Activated naive CD4-positive, alpha-beta T cell (primary cell): Measurements from ENCODE around the gene KIF3B.
"Not testable (repeated sequence)": the region's sequence is repeated elsewhere in the genome, so short reads cannot be mapped to it uniquely, and the experiment has no call there.

Source experiments
- DNase-seq, 4 experiments: peaks; one replicate each; lab custom pipeline; 2025; lab: John Stamatoyannopoulos, UW

Gene KIF3B

DNA sequence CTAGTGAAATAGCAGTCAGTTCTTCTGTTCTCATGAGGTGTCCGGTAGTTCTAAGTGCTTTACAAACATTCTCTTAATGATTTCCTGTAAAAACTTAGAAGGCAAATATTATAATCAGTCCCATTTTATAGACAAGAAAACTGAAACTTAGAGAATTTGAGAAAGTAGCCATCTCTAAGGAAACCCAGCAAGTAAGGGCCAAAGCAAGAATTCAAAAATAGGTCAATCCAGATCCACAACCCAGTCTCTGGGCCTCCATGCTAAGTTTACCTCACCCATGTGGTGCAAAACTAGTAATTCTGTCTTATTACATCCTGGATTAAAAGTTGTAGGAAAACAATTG, 53.1 kb downstream of the KIF3B start:
- no peak for DNase-seq

DNA sequence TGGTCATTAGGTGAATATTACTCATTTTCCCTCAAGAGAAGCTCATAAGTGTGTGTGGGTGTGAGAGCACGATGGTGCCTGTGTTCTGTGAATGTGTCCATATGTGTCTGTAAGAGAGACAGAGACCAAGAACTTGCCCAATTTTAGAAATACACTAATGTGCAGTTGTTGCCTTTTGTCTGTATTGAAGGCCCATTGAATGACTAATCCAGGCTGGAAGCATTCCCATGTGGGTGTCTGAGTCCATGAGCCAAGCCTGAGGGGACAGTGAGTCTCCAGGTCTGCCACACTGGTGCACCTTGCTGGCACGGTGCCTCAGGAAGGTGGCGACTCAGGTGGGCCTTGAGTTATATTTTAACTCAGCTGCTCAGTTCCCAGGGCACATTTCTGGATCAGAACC, 55.2 kb downstream of the KIF3B start:
- no peak for DNase-seq

DNA sequence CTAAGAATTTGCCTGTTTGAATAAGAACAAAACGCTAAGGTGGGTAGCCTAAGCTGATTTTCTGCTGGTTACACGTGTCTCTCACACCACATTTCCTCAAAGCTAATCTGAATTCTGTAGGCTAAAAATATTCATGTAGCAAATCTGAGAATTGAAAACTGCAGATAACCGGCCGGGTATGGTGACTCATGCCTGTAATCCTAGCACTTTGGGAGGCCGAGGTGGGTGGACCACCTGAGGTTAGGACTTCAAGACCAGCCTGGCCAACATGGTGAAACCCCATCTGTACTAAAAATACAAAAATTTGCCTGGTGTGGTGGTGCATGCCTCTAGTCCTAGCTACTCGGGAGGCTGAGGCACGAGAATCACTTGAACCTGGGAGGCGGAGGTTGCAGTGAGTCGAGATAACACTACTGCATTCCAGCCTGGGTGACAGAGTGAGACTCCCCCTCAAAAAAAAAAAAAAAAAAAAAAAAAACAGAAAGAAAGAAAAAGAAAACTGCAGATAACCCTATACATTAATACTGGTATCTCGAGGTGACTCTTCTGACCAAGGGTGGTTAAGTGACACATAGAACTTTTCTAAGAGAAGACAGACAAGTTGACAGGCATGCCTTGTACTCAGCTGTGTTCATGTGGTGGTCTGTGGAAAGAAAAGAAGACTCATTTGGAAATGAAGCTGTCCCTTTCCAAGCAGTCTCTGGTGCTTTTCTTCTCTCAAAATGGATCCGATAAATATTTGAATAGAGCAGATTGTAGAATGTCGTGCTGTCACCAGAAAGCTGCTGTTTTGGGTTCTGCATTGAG, 55.9 kb downstream of the KIF3B start:
- DNase-seq, result no peak

DNA sequence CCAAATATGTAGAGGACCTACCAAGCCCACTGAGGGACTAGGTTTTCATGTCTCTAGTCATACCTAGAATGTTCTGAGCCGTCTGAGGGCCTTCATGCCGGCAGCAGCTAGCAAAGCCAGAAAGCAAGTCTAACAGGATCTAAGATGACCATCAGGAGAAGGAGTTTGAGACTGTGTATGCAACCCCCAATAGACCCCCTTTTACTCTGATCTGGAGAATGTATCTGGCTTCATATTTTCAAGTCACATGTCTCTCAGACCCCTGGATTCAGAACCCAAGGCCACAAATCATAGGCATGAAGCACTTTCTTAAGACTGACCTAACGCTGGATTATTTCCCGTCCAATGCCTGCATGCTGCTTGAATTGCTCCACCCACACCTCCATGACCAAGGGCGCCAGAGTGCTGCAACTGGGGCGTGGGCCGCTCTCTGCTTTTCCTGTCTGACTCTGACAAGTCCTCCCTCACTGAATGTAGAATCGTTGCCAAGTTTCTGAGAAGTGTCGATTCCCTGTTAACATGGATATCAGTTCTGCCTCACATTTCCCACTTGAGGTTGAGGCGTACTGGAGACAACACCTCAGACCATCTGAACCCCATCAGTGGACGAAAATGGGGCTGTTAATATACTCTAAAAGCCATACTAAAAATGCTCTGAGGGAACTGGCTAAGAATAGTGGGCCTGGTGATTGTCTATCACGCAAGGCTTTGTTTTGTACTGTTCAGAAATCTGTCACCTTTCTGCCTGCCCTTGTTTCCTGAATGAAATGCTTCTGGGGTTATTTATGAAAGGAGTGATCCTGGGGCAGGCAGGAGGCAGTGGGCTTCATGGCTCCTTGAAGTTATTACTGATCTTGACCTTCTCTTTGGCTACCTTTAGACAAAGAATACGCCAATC, 56.8 kb downstream of the KIF3B start:
- no peak for DNase-seq

DNA sequence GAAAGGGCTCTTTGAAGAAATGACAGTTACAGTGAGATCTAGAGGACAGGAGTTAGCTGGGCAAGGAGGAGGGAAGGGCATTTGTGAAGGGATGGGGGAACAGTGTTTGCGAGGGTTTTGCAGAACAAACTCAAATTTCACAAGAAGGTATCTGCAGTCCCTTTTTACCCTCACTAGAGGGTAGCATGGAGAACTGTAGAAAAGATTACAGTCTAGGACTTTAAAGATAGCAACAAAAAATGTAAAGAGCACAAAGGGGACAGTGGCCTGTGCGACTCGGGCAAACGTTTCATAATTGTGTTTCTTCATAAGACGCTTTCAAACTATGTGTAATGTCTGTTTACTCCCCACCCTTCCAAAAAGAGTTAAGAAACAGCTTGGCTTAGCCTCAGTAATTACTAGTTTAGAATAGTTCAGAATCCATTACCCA, 59.5 kb downstream of the KIF3B start:
- no peak for DNase-seq

DNA sequence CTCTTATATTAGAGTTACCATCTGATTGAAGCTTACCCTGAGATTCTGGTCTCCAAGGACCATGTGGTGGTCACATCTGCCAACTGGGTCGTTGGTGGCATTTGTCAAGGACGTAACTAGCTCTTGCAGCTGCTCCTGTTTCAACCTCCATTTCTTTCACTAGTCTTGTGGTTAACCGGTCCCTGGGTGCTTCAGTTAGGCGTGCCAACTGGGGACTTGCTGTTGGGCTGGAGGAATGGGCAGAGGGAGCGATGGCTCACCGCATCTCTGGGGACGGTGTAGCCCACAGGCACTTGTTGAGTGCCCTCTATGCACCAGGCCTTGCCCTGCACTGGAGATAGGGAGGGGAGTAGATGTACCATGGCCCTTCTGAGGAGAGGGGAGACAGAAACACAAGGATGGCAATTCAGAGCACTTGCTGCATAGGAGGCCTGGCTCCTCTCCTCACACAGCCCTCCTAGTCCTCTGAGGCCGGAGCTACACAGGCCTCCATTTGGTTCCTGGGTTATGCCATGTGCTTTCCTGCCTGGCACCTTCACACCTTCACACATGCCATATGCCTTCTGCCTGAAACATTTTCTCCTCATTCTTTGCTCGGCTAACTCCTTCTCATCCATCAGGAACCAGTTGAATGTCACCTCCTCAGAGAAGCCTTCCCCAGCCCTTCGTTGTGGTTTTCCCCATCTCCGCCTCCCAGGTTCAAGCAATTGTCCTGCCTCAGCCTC, 60.6 kb downstream of the KIF3B start:
- no peak for DNase-seq

DNA sequence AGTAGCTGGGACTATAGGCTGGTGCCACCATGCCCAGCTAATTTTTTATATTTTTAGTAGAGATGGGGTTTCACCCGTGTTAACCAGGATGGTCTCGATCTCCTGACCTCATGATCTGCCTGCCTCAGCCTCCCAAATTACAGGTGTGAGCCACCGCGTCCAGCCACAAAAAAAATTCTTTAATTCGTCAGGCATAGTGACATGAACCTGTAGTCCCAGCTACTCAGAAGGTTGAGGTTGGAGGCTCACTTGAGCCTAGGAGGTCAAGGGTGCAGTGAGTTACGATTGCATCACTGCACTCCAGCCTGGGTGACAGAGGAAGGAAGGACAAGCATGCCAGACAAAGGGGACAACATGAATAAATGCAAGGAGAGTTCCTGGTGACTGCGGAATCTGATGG, 61.2 kb downstream of the KIF3B start:
- DNase-seq, result no peak

DNA sequence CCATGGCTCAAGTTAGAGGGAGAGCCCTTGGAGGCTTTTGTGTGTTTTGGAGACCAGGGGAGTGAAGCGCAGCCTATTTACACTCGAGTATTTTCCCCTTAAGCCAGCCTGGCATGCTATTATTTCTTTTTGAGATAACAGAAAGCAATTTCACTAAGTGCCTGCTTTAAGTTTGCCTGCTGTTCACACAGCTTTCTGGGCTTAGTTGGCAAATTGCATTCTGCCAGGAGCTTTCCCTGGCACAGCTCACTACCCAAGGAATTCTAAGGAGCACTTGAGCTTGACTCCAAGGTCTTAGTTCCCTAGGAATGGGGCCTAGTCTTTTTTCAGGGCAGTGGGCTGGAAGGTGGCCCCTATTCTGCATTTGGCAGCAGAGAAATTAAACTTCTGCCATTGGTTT, 61.7 kb downstream of the KIF3B start:
- DNase-seq, result no peak

DNA sequence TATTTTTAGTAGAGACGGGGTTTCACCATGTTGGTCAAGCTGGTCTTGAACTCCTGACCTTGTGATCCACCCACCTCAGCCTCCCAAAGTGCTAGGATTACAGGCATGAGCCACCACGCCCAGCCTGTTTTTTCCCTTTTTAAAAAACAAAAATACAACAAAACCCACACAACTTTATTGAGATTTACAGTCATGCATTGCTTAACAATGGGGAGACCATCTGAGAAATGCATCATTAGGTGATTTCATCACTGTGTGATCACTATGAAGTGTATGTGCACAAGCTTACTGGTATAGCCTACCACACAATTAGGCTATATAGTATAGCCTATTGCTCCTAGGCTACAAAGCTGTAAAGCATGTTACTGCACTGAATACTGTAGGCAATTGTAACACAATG, 63.6 kb downstream of the KIF3B start:
- not testable (repeated sequence) for DNase-seq

DNA sequence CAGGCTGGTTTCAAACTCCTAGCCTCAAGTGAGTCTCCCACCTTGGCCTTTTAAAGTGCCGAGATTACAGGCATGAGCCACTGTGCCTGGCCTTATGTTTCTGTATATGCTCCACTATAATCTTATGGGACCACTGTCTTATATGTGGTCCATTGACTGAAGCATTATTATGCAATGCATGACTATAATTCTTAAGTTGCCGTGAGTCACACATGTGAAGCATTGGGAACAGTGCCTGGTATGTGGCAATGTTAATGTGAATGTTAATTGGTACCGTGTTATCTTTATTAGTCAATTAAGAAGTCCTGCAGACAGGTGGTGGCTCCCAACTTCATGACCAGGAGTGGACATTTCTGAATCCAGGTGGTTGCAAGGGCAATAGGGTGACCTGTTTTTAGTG, 66.0 kb downstream of the KIF3B start:
- no peak for DNase-seq

DNA sequence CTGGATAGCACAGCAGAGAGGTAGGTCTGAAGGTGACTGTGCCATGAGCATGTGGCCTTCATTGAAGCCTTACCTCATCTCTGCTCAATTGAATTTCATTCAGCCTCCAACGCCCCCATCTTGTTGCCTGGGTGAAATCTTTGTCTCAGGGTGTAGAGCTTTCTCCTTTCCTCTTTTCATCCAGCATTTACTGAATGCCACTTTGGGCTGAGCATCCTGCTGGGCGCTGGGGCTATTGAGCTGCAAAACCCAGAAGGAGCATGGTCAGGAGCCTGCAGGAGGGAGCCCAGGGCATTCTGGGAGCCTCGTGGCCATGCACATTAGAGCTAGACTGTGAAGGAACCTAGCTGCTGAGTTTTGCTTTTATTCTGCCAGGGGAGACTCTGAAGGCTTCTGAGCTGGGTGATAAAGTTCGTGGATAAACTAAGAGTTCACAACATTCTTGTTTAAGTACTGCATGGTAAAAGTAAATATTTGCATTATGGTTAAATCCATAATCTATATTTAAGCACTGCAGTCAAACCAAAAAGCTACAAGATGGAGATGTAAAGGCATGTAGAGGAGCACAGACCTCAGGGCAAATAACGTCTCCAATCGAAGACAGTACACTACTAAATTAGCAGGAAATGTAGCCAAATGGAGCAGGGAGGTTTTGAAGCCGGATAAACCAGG, 67.5 kb downstream of the KIF3B start:
- no peak for DNase-seq

DNA sequence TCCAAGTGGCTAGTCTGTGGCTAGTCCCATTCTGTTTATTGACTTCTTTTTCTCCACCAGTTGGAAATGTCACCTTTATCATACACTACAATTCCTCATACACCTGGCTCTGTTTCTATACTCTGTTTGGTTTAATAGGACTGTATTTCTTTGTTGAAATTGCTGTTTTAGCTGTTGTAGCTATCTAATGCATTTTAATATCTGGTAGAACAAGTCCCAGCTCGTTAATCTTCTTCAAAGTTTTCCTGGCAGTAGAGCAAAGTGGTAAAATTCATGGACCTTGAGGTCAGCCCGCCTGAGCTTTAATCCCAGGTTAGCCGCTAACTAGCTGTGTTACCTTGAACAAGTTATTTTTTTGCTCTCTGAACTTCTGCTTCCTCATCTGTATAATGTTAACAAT, 70.8 kb downstream of the KIF3B start:
- no peak for DNase-seq

DNA sequence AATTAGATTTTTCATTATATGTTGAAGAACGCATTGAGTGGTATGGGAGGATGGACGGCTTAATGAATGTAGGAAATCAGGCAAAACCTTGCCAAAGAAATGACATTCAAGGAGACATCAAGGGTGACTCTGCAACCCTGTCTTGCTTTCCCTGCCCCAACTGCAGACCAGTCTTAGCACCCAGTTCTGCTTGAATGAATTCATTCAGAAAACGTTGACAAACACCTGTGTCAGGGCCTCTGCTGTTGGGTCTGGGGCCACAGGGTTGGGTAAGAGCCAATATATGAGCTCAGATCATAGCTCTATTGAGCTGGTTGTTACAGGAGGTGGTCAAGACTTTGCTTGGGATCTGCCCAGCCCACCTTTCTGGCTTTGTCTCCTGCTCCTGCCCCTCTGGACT, 73.0 kb downstream of the KIF3B start:
- no peak for DNase-seq

DNA sequence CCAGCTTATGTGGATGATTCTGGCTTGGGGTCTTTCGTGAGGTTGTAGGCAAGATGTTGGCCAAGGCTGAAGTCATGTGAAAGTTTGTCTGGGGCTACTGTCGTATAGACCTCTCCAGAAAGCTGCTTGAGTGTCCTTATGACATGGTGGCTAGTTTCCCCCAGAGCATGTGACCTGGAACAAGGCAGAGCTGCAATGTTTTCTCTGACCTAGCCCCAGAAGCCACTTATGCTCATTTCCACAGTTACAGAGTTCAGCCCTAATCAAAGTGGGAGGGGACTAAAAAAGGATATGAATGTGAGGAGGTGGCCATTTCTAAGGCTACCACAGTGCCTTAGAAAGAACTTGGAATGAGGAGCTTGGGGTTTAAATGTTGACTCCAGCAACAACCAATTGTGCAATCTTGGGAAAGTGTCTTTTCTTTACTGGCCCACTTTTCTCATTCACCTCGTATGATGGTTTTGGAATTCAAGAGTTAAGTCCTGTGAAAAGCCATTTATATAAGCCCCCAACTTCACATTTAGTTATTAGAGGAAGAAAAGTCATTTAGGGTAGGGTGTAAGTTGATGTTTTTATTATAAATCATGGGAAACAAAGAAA, 74.8 kb downstream of the KIF3B start:
- DNase-seq, result no peak

DNA sequence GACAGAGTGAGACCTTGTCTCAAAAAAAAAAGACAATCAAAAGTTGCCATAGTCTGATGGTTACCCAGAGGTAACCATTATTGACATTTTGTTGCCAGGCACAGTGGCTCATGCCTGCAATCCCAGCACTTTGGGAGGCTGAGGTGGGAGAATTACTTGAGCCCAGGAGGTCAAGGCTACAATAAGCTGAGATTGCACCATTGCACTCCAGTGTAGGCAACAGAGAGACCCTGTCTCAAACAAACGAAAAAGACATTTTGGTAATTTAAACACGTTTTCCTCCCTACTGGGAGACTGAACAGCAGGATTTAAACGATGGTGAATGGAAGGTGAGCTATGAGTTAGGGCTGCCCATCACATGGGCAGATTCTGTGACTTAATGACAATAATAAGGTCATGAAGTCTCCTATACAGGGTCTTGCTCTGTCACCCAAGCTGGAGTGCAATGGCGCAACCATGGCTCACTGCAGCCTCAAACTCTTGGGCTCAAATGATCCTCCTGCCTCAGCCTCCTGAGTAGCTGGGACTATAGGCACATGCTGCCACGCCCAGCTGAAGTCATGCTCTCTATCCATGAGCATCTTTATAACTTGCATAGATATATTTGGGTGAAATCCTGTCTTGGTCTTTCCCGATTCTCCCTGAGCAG, 76.5 kb downstream of the KIF3B start:
- DNase-seq, result no peak

DNA sequence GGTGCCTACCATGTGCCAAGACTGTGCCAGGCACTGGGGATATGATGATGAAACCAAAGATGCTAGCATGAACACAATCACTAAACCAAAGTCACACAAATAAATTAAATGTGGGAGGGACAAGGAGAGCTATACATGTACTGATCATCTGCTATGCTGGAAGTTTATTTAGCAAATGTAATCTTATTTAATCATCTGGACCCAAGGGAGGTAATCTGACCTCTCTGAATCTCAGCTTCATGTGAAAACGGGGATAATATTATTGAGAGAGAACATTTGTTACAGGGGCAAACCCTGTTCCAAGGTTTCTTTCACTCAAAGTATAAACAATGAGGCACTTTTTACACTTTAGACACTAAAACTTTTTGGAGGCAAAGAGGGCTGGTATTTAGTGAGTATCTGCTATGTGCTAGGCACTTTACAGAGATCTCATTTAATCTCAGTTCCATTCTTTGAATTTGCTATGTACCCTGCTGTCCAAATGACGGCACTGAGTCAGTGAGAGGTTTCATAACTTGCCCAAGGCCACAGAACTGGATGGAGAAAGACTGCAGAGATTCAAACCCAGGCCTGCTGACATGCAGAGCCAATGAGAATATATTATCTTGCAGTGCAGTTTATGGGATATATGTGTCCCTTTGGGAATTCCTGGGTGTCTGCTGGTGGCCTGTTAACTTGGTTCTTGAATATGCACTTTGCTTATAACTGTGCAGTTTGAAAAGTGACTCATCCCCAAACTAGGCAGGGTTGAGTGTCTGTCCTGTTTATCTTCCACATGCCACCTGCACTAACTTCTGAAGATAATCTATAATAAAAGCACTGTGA, 77.4 kb downstream of the KIF3B start:
- DNase-seq, result no peak

DNA sequence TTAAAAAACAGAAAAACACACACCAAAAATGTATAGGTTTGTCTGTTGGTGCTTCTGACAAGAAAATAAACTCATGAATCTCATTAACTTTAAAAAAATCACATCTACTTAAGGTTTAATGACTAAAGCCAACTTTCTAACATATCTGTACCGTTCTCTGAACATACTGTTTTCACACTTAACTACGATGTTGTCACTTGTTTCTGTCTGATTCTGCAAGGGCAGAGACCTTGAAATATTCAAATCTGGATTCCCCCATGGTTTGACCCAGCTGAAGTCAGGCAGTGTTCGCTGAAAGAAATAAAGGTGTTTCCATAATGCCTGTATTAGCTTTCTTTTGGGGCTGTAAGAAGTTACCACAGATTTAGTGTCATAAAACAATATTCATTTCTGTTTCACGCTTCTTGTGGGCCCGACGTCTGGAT, 78.0 kb downstream of the KIF3B start:
- DNase-seq, result no peak

DNA sequence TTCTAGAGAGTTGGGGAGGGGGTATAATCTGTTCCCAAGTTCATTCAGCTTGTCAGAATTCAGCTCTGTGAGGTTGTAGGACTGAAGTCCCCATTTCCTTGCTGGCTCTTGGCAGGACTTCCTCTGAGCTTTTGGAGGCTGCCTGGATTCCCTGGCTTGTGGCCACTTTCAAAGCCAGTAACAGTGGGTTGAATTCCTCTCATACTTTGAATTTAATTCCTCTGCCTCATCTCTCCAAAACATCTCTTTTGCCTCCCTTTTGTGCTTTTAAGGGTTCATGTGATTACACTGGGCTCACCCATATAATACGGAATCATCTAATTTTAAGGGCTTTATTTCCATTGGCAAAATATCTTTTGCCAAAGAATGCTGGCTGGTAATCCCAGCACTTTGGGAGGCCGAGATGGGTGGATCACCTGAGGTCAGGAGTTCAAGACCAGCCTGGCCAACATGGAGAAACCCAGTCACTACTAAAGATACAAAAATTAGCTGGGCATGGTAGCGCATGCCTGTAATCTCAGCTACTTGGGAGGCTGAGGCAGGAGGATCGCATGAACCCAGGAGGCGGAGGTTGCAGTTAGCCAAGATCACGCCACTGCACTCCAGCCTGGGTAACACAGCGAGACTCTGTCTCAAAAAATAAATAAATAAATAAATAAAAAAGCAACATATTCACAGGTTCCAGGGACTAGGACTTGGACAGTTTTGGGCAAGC, 78.6 kb downstream of the KIF3B start:
- DNase-seq, result not testable (repeated sequence)

DNA sequence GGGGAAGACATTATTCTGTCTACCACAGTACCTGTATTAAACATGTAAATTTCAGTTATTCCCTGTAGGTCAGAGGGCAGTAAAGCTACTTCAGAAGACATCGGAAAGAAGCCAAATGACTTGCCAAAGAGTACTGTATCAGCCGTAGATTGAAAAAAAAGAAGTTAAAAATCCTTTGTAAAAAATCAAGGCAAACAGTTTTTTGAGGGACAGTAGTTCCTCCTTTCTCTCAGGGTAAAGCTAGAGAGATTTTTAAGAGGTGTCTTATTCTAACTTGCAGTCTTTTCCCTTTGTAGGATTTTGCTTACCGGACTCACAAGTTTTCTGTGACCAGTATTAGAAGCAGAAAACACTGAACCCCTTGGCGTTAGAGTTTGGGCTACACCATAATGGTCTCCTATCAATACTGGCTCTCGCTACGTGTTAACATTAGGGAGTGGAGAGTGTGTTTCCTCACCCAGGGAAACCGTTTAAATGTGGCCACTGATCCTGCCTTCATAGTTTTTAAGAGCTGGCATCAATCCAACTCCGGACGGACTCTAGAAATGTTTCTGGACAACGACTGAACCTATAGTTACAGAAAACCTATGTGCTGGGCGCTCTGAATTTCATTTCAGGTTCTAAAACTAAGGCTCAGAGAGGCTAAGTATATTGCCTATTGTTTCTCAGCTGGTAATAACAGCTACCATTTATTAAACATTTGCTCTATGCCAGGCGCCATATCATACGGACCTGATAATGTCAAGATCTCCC, 79.3 kb downstream of the KIF3B start:
- DNase-seq, result no peak
